ENCODE results near the gene PRUNE1. TPM values are rescaled to one million over a fixed set of nuclear protein-coding genes. Genes with fewer than 3 reads are reported as not detected.

Gene PRUNE1
- total RNA-seq, 2 donors from 2014 or later = 18.1 to 20.1 TPM

GRCh38 chr1:151001602-151002001 is 6.6 kb upstream of the PRUNE1 start:
- H3K4me1 Mint-ChIP-seq (ENCODE audit: low read depth) = peaks cover 71% of the 10 kb centered on the region
- H3K9me3 Mint-ChIP-seq = no peaks in the 10 kb centered on the region
- H3K4me3 Mint-ChIP-seq = peak overlapping the region in 1 of 2 donors; percentile 7
- DNase-seq (no peak), ATAC-seq (replicated peaks in 1 of 2) (no peak)
- H3K36me3 Mint-ChIP-seq (ENCODE audit: insufficient read depth in 2 of 2) = peaks cover 0 to 3% of the 10 kb centered on the region in 2 donors
- no peaks in the 10 kb centered on the region for H3K27me3 Mint-ChIP-seq (ENCODE audit: low read depth)
- peak overlapping the region; percentile 5 for H3K27ac Mint-ChIP-seq

GRCh38 chr1:151002051-151002450 is 6.2 kb upstream of the PRUNE1 start:
- peak overlapping the region; percentile 5 for H3K27ac Mint-ChIP-seq
- ATAC-seq (replicated peaks in 1 of 2) (no peak), DNase-seq (no peak)
- H3K36me3 Mint-ChIP-seq (ENCODE audit: insufficient read depth in 2 of 2) = peaks cover 0 to 3% of the 10 kb centered on the region in 2 donors
- no peaks in the 10 kb centered on the region for H3K9me3 Mint-ChIP-seq
- peak overlapping the region in 1 of 2 donors; percentile 7 for H3K4me3 Mint-ChIP-seq
- peaks cover 76% of the 10 kb centered on the region for H3K4me1 Mint-ChIP-seq (ENCODE audit: low read depth)
- no peaks in the 10 kb centered on the region for H3K27me3 Mint-ChIP-seq (ENCODE audit: low read depth)

GRCh38 chr1:151002611-151003010 is 5.6 kb upstream of the PRUNE1 start:
- Mint-ChIP-seq H3K9me3 (no peaks in the 10 kb centered on the region), H3K36me3 (ENCODE audit: insufficient read depth in 2 of 2) (peaks cover 0 to 3% of the 10 kb centered on the region in 2 donors), H3K27ac (peak overlapping the region; percentile 58), H3K4me1 (ENCODE audit: low read depth) (peaks cover 81% of the 10 kb centered on the region), H3K4me3 (peak overlapping the region; percentile 58 to 77), H3K27me3 (ENCODE audit: low read depth) (no peaks in the 10 kb centered on the region)
- DNase-seq (no peak), ATAC-seq (replicated peaks in 1 of 2) (no peak)

DNA sequence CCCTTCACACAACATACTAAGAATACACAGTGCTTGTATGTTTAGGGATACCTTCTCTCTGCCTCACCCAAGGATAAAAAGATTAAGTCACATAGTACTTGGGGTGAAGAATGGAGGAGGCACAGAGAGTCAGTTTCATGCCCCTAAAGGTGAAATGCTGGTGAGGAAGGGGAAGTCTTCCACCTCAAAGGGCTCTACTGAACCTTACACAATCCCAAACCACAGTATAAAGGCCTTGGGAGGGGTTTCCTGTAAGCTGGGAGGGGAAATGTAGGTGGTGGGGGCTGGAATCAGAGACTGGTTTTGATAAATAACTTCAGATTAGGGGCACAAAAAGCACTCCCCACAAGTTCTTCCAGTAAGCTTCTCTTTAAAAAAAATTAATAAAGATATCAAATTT is 5.1 kb upstream of the PRUNE1 start:
- Mint-ChIP-seq H3K9me3 (no peaks in the 10 kb centered on the region), H3K4me1 (ENCODE audit: low read depth) (peaks cover 87% of the 10 kb centered on the region), H3K27me3 (ENCODE audit: low read depth) (no peaks in the 10 kb centered on the region), H3K27ac (peak overlapping the region; percentile 58), H3K4me3 (peak overlapping the region; percentile 58 to 77), H3K36me3 (ENCODE audit: insufficient read depth in 2 of 2) (peaks cover 0 to 3% of the 10 kb centered on the region in 2 donors)
- ATAC-seq (replicated peaks in 1 of 2) = no peak
- DNase-seq = no peak

DNA sequence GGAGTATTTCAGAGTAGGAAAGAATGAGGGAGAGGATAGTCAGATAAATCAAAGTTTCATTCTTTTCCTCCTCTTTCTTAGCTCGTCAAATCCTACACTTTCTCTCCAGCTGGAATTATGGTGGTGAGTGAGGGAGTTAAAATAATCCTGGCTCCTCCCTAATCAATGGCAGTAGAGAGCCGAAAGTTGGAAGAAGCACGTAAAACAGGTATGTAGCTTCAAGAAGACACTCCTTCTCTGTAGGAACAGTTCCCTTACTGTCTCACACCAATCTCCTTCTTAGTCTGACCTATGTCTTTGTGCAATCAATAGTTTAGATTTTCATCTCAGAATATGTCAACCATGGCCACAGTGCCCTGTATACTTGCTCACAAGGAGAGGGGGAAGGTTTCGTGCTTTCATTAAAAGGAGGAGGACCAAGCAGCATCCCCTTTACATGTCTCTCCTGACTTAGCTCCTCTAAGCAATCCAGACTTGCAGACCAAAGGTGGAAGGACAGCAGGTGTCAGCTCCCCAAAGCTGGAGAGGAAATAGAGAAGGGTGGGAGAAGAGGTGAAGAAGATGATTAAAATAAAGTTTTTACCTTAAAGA is 2.4 kb upstream of the PRUNE1 start:
- Mint-ChIP-seq H3K4me1 (ENCODE audit: low read depth) (peaks cover 85% of the 10 kb centered on the region), H3K27me3 (ENCODE audit: low read depth) (no peaks in the 10 kb centered on the region), H3K36me3 (ENCODE audit: insufficient read depth in 2 of 2) (peaks cover 2 to 6% of the 10 kb centered on the region in 2 donors), H3K9me3 (no peaks in the 10 kb centered on the region), H3K27ac (peak overlapping the region; percentile 99), H3K4me3 (peak overlapping the region; percentile 99)
- DNase-seq (peak in 1 of 2 donors; percentile 23), ATAC-seq (replicated peaks in 1 of 2) (no peak)

DNA sequence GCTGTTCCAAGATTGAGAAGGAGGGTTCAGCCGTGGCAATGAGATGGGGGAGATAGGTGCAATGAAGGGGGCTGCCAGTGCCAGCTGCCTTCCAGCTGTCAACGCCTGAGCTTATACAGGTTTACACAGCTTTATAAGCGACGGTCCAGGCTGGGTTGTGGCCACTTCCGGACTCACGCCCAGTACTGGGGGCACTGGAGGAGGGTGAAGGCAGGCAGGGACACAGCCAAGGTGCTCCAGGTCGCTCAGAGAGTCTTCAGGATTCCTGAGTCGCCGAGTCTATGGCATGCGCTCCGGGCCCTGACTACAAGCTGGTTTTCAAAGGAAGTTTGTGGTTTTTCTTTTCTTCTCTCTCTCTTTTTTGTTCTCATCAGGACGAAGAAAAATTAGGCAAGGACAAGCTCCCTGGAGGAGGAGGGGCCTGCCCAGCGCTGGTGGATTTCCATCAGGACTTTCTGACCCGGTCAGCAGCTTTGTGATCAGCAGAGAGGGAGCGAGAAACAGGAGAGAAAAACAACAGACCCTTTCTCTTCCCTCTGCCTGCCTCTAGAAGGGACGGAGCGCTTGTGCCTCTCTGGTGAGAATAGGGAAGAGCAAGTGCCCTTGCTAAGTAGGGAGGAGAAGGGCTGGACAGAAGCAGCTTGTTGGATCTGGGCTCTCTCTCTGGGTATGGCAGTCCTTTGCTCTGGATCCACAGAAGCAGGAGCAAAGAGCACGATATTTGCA is 1.8 kb upstream of the PRUNE1 start, which contains the start of gene MINDY1:
Gene MINDY1 (minus strand): TSS at position 576 of the 726 bp plus-strand sequence. CDS start 4,285 bp downstream, outside the sequence.
- Mint-ChIP-seq H3K4me3 (peak within 1 kb of the TSS; percentile 99), H3K27me3 (ENCODE audit: low read depth) (no peaks in the 10 kb centered on the region), H3K27ac (peak within 1 kb of the TSS; percentile 99), H3K4me1 (ENCODE audit: low read depth) (peaks cover 85% of the 10 kb centered on the region), H3K36me3 (ENCODE audit: insufficient read depth in 2 of 2) (peaks cover 2 to 5% of the 10 kb centered on the region in 2 donors), H3K9me3 (no peaks in the 10 kb centered on the region)
- ATAC-seq (replicated peaks in 1 of 2) = peak; percentile 38 to 40
- DNase-seq = peak; percentile 51 to 56

GRCh38 chr1:151007853-151008243 is 401 bp upstream of the PRUNE1 start:
- peak overlapping the region; percentile 99 for H3K4me3 Mint-ChIP-seq
- H3K27me3 Mint-ChIP-seq (ENCODE audit: low read depth) = no peaks in the 10 kb centered on the region
- ATAC-seq (replicated peaks in 1 of 2) (no peak), DNase-seq (no peak)
- H3K9me3 Mint-ChIP-seq = no peaks in the 10 kb centered on the region
- H3K4me1 Mint-ChIP-seq (ENCODE audit: low read depth) = peaks cover 80% of the 10 kb centered on the region
- H3K27ac Mint-ChIP-seq = peak overlapping the region; percentile 99
- H3K36me3 Mint-ChIP-seq (ENCODE audit: insufficient read depth in 2 of 2) = peaks cover 2 to 3% of the 10 kb centered on the region in 2 donors

- H3K9me3 Mint-ChIP-seq = no peaks in the 10 kb centered on the region
- H3K4me3 Mint-ChIP-seq = peak overlapping the region; percentile 99
- peak overlapping the region; percentile 62 for H3K27ac Mint-ChIP-seq
- peaks cover 72% of the 10 kb centered on the region for H3K4me1 Mint-ChIP-seq (ENCODE audit: low read depth)
- DNase-seq (peak in 1 of 2 donors; percentile 29), ATAC-seq (replicated peaks in 1 of 2) (peak in 1 of 2 donors; percentile 15)
- H3K36me3 Mint-ChIP-seq (ENCODE audit: insufficient read depth in 2 of 2) = peaks cover 2 to 3% of the 10 kb centered on the region in 2 donors
- H3K27me3 Mint-ChIP-seq (ENCODE audit: low read depth) = no peaks in the 10 kb centered on the region
Observed at GRCh38 chr1:151009206-151009587, 948 bp downstream of the PRUNE1 start.

- Mint-ChIP-seq H3K4me3 (peak overlapping the region; percentile 99), H3K27ac (peak overlapping the region; percentile 62), H3K36me3 (ENCODE audit: insufficient read depth in 2 of 2) (peaks cover 2 to 3% of the 10 kb centered on the region in 2 donors), H3K9me3 (no peaks in the 10 kb centered on the region), H3K4me1 (ENCODE audit: low read depth) (peaks cover 68% of the 10 kb centered on the region), H3K27me3 (ENCODE audit: low read depth) (no peaks in the 10 kb centered on the region)
- no peak for DNase-seq
- no peak for ATAC-seq (replicated peaks in 1 of 2)
Observed at GRCh38 chr1:151009674-151010345, 1.6 kb downstream of the PRUNE1 start.

- H3K36me3 Mint-ChIP-seq (ENCODE audit: insufficient read depth in 2 of 2) = peaks cover 2 to 3% of the 10 kb centered on the region in 2 donors
- H3K4me1 Mint-ChIP-seq (ENCODE audit: low read depth) = peaks cover 63% of the 10 kb centered on the region
- peak overlapping the region in 1 of 2 donors; percentile 39 for H3K4me3 Mint-ChIP-seq
- DNase-seq = no peak
- H3K27me3 Mint-ChIP-seq (ENCODE audit: low read depth) = no peaks in the 10 kb centered on the region
- no peak overlapping the region for H3K27ac Mint-ChIP-seq
- no peak for ATAC-seq (replicated peaks in 1 of 2)
- H3K9me3 Mint-ChIP-seq = no peaks in the 10 kb centered on the region
Observed at GRCh38 chr1:151010346-151010726, 2.1 kb downstream of the PRUNE1 start.

GRCh38 chr1:151011154-151011850 is 3.1 kb downstream of the PRUNE1 start:
- peaks cover 53% of the 10 kb centered on the region for H3K4me1 Mint-ChIP-seq (ENCODE audit: low read depth)
- no peak for ATAC-seq (replicated peaks in 1 of 2)
- H3K36me3 Mint-ChIP-seq (ENCODE audit: insufficient read depth in 2 of 2) = peaks cover 2 to 3% of the 10 kb centered on the region in 2 donors
- H3K27me3 Mint-ChIP-seq (ENCODE audit: low read depth) = no peaks in the 10 kb centered on the region
- H3K9me3 Mint-ChIP-seq = no peaks in the 10 kb centered on the region
- no peak overlapping the region for H3K27ac Mint-ChIP-seq
- no peak overlapping the region for H3K4me3 Mint-ChIP-seq
- DNase-seq = no peak

- H3K36me3 Mint-ChIP-seq (ENCODE audit: insufficient read depth in 2 of 2) = peaks cover 2 to 3% of the 10 kb centered on the region in 2 donors
- H3K27me3 Mint-ChIP-seq (ENCODE audit: low read depth) = no peaks in the 10 kb centered on the region
- no peak overlapping the region for H3K4me3 Mint-ChIP-seq
- no peak overlapping the region for H3K27ac Mint-ChIP-seq
- no peak for ATAC-seq (replicated peaks in 1 of 2)
- no peaks in the 10 kb centered on the region for H3K9me3 Mint-ChIP-seq
- H3K4me1 Mint-ChIP-seq (ENCODE audit: low read depth) = peaks cover 38% of the 10 kb centered on the region
- DNase-seq = no peak
Observed at GRCh38 chr1:151012684-151013471, 4.6 kb downstream of the PRUNE1 start.

Measured in activated T-cell treated with anti-CD3 and anti-CD28 coated beads, Interleukin-2, amount 50 U/mL, for 72 hours (primary cell).